Head of caudate nucleus (tissue), 42 donors: ENCODE measurements around the gene SIX5.

Source experiments
- DNase-seq, 42 donors: peaks; one replicate each; pipeline versions ENCODE4 v3.0.0 to v3.0.0-alpha.2; 2020 to 2021; ENCODE audit warnings: mixed read lengths in 7 of 42
- intact Hi-C: fragments of 100-400 bp; cut with DNase I; formaldehyde crosslinking; loops from one replicate; pipeline ENCODE4 v1.15.0; 2022

The SIX5 gene

DNA sequence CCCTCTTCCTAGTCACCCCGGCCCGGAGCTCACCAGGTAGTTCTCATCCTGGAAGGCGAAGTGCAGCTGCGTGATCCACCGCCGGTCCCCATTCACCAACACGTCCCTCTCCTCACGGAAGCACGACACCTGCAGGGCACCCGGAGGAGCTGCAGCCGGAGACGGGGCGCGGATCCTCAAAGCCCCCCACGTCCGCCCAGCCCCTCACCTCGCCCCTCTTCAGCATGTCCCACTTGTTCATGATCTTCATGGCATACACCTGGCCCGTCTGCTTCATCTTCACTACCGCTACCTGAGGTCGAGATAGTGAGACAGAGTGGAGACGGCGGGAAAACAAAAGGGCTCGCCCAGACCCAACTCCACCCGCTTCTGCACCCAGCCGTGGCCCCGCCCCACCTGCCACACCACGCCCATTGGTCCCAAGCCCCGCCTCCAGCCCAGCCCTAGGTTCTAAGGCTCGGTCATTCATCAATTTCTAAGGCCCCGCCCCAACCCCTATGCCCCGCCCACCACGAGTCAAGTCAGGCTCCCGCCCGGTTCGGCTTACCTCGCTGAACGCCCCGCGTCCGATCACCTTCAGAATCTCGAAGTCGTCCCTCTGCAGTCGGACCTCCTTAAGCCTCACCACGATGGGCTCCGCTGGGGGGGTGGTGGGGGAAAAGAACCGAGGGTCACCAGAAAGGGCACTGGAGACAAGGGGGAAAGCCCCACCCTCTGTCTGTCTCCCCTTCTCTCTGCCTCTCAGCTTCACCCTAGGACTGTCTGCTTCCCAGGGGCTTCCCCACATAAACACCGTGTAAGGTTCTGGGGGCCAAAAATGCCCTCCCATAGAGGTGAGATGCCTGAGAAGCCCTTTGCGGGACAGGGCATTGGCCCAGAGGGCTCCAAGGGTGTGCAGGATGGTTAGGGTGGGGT, 10.4 kb upstream of the SIX5 start:
- intact Hi-C loops: no loop called here
- no peak for DNase-seq

DNA sequence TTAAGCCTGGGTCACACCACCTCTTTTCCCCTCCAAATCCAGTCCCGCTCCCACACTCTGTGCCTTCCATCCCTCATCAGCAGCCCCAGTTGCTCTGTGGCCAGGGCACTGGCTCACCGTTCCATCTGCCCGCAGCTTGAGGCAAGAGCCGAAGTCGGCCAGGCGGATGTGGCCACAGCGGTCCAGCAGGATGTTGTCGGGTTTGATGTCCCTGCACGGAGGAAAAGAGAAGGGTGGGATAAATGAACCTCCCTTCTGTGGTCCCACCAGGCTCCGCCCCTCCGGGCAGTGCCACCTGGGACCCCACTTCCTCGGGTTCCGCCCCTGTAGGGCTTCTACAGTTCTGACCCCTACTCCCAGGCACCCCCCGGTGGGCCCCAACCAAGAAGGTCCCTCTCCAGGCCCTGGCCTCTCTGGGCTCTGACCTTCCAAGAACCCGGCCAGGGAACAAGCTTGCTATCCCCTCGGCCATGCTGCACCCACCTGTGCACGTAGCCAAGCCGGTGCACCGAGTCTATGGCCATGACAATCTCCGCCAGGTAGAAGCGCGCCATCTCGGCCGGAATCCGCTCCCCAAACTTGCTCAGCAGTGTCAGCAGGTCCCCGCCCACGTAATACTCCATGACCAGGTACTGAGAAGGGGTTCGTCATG, 9.1 kb upstream of the SIX5 start:
- intact Hi-C loops: no loop called here
- no peak for DNase-seq

DNA sequence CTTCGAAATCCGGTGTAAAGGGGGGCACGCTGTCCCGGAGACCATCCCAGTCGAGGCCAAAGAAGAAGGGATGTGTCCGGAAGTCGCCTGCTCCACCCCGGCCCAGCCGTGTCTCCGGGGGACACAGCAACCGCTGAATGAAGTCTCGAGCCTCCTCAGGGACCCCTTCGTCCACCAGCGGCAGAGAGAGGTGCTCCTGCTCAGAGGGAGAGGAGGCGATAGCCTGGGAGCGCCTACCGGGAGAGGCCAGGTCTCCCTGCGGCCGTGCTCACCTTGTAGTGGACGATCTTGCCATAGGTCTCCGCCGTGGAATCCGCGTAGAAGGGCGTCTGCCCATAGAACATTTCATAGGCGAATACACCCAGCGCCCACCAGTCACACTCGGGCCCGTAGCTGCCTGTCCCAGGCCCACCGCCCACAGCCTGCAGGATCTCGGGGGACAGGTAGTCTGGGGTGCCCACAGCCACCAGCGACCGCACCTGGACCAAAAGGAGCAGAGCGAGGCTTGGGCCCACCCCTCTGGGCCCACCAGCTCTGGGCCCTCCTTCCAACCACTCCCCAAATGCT, 8.4 kb upstream of the SIX5 start:
- DNase-seq: no peak
- intact Hi-C loops: no loop called here

DNA sequence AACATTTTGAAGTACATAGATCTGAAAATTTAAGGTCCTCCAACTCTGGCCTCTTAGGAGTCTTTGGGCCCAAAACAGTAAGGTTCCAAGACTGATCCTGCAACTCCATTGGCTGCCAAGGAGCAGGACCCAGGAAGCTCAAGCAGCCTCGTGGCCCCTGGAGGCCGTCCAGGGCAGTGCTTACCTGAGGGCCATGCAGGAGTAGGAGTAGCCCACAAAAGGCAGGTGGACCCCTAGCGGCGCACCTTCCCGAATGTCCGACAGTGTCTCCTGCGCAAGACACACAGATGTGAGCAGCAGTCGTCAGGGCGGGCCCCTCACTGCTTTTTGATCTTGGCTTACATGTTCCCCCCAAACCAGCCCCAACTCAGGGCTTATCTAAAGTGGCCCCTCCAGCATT, 5.7 kb upstream of the SIX5 start:
- no peak for DNase-seq
- intact Hi-C loops: no loop called here

DNA sequence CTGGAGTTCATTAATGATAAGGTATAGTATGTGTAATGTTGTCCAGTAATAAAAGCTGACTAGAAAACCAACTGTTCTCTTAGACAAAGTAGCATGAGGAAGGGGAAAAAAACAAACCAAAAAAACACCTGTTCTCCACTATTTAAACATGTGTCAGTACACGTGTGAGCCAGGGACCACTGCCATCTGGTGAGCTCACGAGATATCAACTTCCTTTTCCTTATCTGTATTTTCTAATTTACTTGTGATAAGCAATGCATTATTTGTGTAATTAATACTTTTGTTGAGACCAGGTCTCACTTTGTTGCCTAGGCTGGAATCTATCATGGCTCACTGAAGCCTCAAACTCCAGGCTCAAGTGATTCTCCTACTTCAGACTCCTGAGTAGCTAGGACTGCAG, 4.3 kb upstream of the SIX5 start:
- no peak for DNase-seq

DNA sequence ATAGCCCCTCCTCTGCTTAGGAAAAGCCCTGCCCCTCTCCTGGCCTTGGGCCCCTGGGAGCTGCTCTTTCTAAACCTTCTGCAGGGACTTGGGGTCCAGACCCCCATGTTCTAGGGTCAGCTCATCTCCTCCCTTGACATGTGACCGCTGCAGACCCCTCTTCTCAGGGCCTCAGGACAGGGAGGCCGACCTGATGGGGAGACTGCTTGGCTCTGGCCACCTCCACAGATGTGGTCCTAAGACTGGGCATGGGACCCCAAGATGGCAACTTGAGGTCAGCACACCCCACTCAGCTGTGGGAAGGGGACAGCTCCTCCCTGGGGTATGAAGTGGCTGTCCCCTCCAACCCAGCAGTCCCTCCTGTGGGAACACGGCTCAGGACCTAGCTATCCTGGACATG, 3.9 kb upstream of the SIX5 start:
- intact Hi-C loops: no loop called here
- no peak for DNase-seq

More for the DNA sequence above, 4.3 kb upstream of the SIX5 start:
- intact Hi-C loops: no loop called here

DNA sequence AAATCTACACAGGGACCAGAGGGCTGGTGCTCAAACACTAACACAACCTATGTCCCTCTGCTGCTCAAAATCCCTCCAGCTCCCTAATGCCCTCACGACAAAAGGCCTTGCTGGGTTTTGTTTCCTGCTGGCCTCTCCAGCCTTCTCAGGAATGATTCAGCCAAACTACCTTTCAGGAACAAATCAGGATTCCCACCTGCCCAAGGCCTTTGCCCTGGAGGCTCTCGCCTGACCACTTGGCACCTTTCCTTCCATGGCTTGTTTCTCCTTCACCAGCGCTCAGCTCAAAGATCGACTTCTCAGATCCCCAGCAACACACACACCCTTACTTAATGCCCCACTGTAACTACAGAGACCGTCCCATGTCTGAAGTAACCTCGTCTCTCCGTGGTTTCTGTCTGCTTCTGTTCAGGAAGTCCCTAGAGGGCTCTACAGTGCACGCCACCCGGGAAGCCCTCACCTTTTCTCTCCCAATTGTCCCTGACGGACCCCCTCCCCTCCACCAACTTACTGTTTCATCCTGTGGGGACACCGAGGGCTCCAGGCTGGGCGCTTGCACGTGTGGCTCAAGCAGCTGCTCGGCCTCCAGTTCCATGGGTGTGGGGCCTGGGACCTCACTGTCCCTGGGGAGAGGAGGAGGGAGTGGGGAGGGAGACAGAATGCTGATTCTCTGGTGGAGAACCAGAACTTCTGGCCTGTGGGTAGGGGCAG, 3.2 kb upstream of the SIX5 start:
- DNase-seq: no peak

DNA sequence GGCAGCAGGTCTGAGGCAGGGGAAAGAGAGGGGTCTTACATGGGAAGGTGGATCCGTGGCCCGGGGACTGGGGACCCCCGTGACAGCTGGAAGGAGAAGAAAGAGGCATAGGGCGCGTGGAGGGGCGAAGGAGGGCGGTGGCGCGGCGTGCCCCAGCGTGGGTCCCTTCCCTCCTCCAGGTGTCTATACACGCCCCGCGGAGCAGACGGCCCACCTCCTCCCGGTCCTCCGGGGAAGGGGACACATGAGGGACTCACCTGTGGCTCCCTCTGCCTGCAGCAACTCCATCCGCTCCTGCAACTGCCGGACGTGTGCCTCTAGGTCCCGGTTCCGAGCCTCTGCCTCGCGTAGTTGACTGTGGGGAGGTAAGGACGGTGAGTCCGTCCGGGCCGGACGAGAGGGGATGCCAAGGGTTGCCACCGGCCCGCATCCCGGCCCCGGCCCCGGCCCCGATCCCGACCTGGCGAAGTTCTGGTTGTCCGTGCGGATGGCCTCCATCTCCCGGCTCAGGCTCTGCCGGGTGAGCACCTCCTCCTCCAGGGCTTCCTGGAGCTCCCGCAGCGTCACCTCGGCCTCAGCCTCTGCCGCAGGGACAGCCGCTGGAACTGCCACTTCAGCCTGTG, 2.4 kb upstream of the SIX5 start:
- intact Hi-C loops: no loop called here
- DNase-seq: no peak

More for the DNA sequence above, 3.2 kb upstream of the SIX5 start:
- intact Hi-C loops: no loop called here

DNA sequence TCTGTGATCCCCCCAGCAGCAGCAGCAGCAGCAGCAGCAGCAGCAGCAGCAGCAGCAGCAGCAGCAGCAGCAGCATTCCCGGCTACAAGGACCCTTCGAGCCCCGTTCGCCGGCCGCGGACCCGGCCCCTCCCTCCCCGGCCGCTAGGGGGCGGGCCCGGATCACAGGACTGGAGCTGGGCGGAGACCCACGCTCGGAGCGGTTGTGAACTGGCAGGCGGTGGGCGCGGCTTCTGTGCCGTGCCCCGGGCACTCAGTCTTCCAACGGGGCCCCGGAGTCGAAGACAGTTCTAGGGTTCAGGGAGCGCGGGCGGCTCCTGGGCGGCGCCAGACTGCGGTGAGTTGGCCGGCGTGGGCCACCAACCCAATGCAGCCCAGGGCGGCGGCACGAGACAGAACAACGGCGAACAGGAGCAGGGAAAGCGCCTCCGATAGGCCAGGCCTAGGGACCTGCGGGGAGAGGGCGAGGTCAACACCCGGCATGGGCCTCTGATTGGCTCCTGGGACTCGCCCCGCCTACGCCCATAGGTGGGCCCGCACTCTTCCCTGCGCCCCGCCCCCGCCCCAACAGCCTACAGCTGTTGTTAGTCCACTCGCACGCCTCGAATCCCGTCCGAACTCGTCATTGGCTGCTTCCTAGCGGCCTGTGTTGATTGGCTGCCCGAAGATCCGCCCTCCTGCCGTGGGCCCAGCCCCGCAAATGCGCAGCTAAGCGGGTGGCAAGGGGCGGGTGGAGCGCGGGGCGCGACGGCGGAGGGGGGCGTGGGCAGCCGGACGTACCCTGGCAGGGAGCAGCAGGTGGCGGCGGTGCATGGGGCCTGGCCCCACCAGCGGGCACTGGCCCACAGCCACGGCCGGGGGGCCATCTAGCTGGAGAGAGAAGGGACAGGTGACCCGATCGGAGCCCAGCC, 1.4 kb upstream of the SIX5 start:
- peak; percentile 83 to 96 (median 92) for DNase-seq
- intact Hi-C loops: no loop called here

DNA sequence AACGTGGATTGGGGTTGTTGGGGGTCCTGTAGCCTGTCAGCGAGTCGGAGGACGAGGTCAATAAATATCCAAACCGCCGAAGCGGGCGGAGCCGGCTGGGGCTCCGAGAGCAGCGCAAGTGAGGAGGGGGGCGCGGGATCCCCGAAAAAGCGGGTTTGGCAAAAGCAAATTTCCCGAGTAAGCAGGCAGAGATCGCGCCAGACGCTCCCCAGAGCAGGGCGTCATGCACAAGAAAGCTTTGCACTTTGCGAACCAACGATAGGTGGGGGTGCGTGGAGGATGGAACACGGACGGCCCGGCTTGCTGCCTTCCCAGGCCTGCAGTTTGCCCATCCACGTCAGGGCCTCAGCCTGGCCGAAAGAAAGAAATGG, 754 bp upstream of the SIX5 start:
- peak in 34 of 42 donors; percentile 30 to 77 (median 59) for DNase-seq

DNA sequence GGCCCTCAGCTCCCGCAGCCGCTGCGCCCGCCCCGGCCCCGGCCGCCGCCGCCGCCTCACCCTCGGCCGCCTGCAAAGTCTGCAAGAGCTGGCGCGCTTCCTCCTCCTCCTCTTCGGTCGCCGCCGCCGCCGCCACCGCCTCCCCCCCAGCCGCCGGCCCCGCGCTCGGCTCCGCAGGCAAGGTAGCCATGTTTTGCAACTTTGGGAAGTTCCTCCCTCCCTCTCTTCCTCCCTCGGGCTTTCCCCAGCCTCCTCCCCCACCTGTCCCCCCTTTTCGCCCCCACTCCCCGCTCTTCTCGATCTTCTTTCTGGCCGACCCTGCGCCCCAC, 433 bp downstream of the SIX5 start:
- intact Hi-C loops: loop anchor here (2.0 to 5.0 kb wide), 2 partner anchors 30 to 41 kb away; no protein-coding TSS in a partner anchor

More for the DNA sequence above, 754 bp upstream of the SIX5 start:
- intact Hi-C loops: loop anchor here (2.0 to 5.0 kb wide), 2 partner anchors 29 to 43 kb away; no protein-coding TSS in a partner anchor

DNA sequence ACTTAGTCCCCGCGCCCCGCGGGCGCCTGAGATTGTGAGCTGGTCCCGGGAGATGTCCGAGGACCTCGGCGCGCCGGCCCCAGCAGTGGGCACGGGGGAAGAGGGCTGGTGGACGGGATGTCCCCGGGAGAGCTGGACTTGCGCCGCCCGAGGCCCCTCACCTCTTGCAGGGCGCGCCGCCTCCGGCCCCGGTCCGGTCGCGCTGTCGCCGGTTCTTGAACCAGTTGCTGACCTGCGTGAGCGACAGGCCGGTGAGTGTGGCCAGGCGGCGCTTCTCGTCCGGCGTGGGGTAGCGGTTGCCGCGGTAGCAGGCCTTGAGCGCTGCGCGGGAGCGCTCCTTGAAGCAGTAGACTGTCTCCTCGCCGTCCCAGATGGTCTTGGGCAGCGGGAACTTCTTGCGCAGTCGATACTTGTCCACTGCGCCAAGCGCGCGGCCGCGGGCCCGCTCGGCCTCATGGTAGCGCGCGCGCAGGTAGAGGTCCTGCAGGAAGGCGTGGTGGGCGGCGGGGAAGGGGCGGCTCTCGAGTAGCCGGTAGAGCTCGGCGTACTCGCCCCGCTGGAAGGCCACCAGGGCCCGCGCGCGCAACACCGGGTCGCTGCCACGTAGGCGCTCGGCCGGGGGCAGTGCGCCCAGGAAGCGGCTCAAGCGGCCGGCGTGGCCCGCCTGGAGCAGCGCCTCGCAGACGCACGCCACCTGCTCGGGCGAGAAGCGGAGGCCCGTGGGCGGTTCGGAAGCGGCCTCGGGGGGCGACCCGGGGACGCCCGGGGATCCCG, 984 bp downstream of the SIX5 start:
- intact Hi-C loops: loop anchor here (2.0 to 5.0 kb wide), 2 partner anchors 31 to 41 kb away; no protein-coding TSS in a partner anchor
- DNase-seq: peak in 15 of 42 donors; percentile 23 to 58 (median 31)

More for the DNA sequence above, 433 bp downstream of the SIX5 start:
- peak in 9 of 42 donors; percentile 16 to 52 (median 32) for DNase-seq

DNA sequence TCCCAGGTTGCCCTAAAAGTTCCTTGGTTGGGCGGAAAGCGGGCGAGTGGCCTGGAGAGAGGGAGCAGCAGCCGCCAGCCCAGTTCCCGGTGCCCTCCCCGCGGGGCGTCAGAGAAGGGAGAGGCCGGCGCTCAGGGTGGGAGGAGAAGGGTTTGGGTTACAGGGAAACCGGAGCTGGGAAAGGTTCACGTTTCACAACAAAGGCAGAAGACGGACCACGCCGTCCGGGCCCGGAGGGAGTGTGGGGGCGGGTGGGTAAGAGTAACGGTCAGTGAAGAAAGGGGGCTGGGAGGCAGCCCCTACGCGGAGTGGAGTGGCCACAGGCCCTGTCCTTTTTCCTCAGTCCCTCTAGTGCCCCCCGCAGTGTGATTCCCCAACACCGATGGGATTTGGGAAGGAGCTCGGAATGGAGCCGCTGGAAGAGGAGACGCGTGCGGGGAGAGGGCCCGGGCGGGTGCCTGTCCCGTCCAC, 1.6 kb downstream of the SIX5 start:
- peak in 1 of 42 donors; percentile 18 for DNase-seq
- intact Hi-C loops: loop anchor here (5.0 kb wide), 1 partner anchor 40 kb away; no protein-coding TSS in a partner anchor

DNA sequence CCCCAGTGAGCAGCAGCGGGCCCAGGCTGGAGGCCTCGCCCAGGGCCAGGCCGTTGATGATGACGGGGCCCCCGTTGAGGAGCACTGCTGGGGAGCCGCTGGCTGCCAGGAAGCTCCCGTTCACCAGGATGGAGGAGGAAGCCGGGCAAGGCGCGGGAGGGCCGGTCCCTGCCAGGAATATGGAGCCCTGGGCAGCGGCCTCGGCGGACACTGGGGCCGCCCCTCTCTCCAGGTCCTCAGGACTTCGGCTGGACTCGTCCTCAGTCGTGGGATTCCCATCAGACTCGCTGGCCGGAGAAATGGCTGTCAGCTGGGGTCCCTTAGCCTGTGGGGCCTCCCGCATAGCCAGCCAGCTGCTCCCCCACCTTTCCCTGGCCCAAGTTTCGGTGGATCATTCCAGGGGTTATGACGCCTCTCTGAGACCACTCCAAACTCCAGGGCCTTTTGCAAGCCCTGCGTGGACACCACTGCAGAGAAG, 2.1 kb downstream of the SIX5 start:
- intact Hi-C loops: loop anchor here (5.0 kb wide), 1 partner anchor 40 kb away; no protein-coding TSS in a partner anchor
- no peak for DNase-seq

DNA sequence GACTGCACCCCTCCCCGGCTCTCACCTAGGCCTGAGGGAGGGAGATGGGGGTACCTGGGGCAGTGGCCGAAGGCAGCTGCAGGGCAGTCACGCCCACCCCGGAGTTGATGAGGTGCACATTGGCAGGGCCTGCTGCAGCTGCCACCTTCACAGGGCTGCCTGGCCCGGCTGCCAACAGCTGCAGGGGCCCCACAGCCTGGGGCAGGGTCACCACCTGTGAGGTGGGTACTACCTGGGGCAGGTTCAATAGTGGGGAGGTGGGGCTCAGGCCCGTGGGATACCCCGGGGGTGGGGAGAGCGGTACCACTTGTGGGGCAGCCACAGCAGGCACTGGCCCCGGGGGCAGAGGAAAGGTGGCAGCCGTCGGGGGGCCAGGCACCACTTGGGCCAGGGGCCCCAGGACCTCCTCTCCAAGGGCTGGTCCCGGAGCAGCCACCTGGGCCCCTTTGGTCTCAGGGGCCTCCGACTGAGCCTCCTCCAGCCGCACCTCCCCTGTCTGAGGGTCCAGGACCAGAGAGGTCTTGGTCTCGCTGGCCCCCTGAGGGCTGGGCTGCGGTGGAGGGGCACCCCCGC, 2.7 kb downstream of the SIX5 start:
- DNase-seq: no peak
- intact Hi-C loops: loop anchor here (5.0 kb wide), 1 partner anchor 39 kb away; no protein-coding TSS in a partner anchor

DNA sequence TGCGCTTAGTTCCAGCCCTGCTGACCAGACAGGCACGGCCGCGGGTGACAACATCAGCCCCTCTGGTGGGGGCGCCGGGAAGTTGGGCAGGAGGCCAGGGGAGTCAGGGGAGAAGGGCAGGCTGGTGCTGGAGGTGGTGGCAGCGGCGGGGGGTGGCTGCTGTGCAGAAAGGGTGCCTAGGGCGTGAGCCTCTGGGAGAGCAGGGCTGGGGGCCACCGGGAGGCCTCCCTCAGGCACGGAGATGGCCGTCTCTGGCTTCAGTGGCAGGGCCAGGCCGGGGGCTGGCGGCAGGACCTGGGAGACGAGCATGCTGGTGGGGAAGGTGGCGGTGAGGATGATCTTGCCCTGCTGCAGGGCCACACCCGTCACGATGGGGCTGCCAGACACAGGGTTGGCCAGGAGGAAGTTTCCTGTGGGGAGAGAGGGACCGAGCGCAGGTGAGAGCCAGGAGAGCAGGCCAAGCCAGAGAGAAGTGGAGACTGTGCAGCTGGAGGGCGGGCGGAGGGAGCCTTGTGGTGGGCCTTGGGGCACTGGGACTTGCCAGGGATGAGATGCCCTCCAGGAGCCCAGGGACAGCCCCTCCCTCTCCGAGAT, 3.3 kb downstream of the SIX5 start:
- intact Hi-C loops: loop anchor here (5.0 kb wide), 1 partner anchor 38 kb away; no protein-coding TSS in a partner anchor
- no peak for DNase-seq
